Sigmoid colon (tissue), 4 donors: ENCODE measurements around the gene R3HDM2.
"Not testable (repeated sequence)": the region's sequence is repeated elsewhere in the genome, so short reads cannot be mapped to it uniquely, and the experiment has no call there.

Experiments used
- CTCF ChIP-seq, 4 experiments: fragments of 450-650 bp in 3 of 4; fragments of 200-600 bp in 1 of 4; IDR thresholded peaks; one replicate each; pipeline ENCODE4 v1.5.1; 2016 to 2019; ENCODE audit warnings: antibody characterized with exemption in 4 of 4, mild to moderate bottlenecking in 3 of 4, moderate library complexity in 2 of 4
- POLR2A ChIP-seq, 2 donors: fragments of 450-650 bp; IDR thresholded peaks; one replicate each; pipeline ENCODE4 v1.6.1; 2016; ENCODE audit warnings: antibody characterized with exemption in 2 of 2, mild to moderate bottlenecking in 2 of 2, moderate library complexity in 2 of 2
- POLR2AphosphoS5 ChIP-seq, 4 donors: sonication (generic); formaldehyde crosslinking; IDR thresholded peaks; one replicate each; pipeline ENCODE4 v1.6.1; 2017; ENCODE audit warnings: antibody characterized with exemption in 4 of 4

GRCh38 chr12:57402156-57402555 lies 28.7 kb downstream of the R3HDM2 start:
- not testable (repeated sequence) for TF ChIP-seq CTCF, POLR2A, POLR2AphosphoS5 (IDR thresholded peaks at IDR 0.05)
